ENCODE results near the gene ABCC11. TPM values are rescaled to one million over a fixed set of nuclear protein-coding genes. Genes with fewer than 3 reads are reported as not detected.
A peak's percentile ranks its signal among the peaks of the same experiment; 100 is the strongest.
"Not testable (repeated sequence)": the region's sequence is repeated elsewhere in the genome, so short reads cannot be mapped to it uniquely, and the experiment has no call there.

The ABCC11 gene
- polyA plus RNA-seq, 2 of the 4 experiments (the other 2 are of a cell fraction), result 0.19 to 0.21 TPM

DNA sequence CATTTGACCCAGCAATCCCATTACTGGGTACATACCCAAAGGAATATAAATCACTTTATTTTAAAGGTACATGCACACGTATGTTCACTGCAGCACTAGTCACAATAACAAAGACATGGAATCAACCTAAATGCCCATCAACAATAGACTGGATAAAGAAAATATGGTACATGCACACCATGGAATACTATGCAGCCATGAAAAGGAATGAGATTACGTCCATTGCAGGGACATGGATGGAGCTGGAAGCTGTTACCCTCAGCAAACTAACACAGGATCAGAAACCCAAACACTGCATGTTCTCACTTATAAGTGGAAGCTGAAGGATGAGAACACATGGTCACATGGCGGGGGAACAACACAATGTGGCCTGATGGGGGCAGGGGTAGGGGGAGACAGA is 7.2 kb downstream of the ABCC11 start:
- H3K4me2 ChIP-seq; H3K9me3 ChIP-seq; FAIRE-seq; ATAC-seq; DNase-seq (ENCODE audit: low read depth in 1 of 2, low spot score in 1 of 2); H3K27ac ChIP-seq; POLR2A ChIA-PET; H3K4me3 ChIP-seq: not testable (repeated sequence)
- peaks cover 16% of the 10 kb centered on the region for H3K4me1 ChIP-seq
- TF ChIP-seq KDM1A (IDR thresholded peaks at IDR 0.05; ENCODE audit: low read depth), result peak; percentile 62; the same call in 1 of the 2 replicates
- 72% methylated on average over 3 of the region's 3 CpGs for WGBS (ENCODE audit: missing lambda C conversion rate)
- CTCF ChIA-PET, result interaction anchor here (1.2 kb wide), 1 partner anchor 391 kb away, joined by 3 read pairs; no protein-coding TSS in a partner anchor

- Histone ChIP-seq H3K4me3 (no peak overlapping the region), H3K27ac (peak overlapping the region; percentile 24 to 44; a peak in 3 of 6 replicates), H3K4me2 (peak overlapping the region; percentile 58), H3K9me3 (peaks cover 2% of the 10 kb centered on the region; the same call in 1 of the 3 replicates), H3K4me1 (peaks cover 33% of the 10 kb centered on the region)
- FAIRE-seq, result no peak
- ChIA-PET CTCF (interaction anchor here (0.8 to 3.4 kb wide), 3 partner anchors 20 to 394 kb away, joined by 3 to 10 read pairs (median 6); no protein-coding TSS in a partner anchor), POLR2A (no interaction called here)
- no peak for DNase-seq (ENCODE audit: low read depth in 1 of 2, low spot score in 1 of 2)
- WGBS (ENCODE audit: missing lambda C conversion rate), result 84% methylated on average over 1 of the region's 1 CpG
- no peak for ATAC-seq
- TF ChIP-seq CBX8 (IDR thresholded peaks at IDR 0.05) (no peak), SREBF2 (IDR thresholded peaks at IDR 0.05) (no peak), CHD4 (IDR thresholded peaks at IDR 0.05; ENCODE audit: borderline replicate concordance) (no peak), ZFP36 (IDR thresholded peaks at IDR 0.05; ENCODE audit: borderline replicate concordance, partially characterized antibody) (no peak), TP53 (CRISPR knock-in tag; IDR thresholded peaks at IDR 0.05) (no peak), FOSL2 (IDR thresholded peaks at IDR 0.05) (no peak), FOSL2 (CRISPR knock-in tag; IDR thresholded peaks at IDR 0.05) (no peak), RFX5 (IDR thresholded peaks at IDR 0.05) (no peak), RNF2 (IDR thresholded peaks at IDR 0.05; ENCODE audit: borderline replicate concordance, low read depth) (no peak), ATOH8 (CRISPR knock-in tag; IDR thresholded peaks at IDR 0.05; ENCODE audit: low read depth) (no peak), HOXA7 (CRISPR knock-in tag; IDR thresholded peaks at IDR 0.05) (no peak), EP300 (IDR thresholded peaks at IDR 0.05) (no peak), HDAC2 (IDR thresholded peaks at IDR 0.05) (no peak), JUN (IDR thresholded peaks at IDR 0.05) (no peak), SMC3 (IDR thresholded peaks at IDR 0.05) (no peak), PHF8 (IDR thresholded peaks at IDR 0.05; ENCODE audit: borderline replicate concordance, low read depth) (no peak), TFCP2L1 (CRISPR knock-in tag; IDR thresholded peaks at IDR 0.05) (no peak), EHF (CRISPR knock-in tag; IDR thresholded peaks at IDR 0.05) (no peak)
- TF ChIP-seq, protein P1, sequence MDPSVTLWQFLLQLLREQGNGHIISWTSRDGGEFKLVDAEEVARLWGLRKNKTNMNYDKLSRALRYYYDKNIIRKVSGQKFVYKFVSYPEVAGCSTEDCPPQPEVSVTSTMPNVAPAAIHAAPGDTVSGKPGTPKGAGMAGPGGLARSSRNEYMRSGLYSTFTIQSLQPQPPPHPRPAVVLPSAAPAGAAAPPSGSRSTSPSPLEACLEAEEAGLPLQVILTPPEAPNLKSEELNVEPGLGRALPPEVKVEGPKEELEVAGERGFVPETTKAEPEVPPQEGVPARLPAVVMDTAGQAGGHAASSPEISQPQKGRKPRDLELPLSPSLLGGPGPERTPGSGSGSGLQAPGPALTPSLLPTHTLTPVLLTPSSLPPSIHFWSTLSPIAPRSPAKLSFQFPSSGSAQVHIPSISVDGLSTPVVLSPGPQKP (IDR thresholded peaks at IDR 0.05; ENCODE audit: low read depth, low read length), result no peak
- TF ChIP-seq, protein P2, sequence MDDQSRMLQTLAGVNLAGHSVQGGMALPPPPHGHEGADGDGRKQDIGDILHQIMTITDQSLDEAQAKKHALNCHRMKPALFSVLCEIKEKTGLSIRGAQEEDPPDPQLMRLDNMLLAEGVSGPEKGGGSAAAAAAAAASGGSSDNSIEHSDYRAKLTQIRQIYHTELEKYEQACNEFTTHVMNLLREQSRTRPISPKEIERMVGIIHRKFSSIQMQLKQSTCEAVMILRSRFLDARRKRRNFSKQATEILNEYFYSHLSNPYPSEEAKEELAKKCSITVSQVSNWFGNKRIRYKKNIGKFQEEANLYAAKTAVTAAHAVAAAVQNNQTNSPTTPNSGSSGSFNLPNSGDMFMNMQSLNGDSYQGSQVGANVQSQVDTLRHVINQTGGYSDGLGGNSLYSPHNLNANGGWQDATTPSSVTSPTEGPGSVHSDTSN (IDR thresholded peaks at IDR 0.05), result no peak
These were observed 11.1 kb downstream of the ABCC11 start for GRCh38 chr16:48236286-48236685.

DNA sequence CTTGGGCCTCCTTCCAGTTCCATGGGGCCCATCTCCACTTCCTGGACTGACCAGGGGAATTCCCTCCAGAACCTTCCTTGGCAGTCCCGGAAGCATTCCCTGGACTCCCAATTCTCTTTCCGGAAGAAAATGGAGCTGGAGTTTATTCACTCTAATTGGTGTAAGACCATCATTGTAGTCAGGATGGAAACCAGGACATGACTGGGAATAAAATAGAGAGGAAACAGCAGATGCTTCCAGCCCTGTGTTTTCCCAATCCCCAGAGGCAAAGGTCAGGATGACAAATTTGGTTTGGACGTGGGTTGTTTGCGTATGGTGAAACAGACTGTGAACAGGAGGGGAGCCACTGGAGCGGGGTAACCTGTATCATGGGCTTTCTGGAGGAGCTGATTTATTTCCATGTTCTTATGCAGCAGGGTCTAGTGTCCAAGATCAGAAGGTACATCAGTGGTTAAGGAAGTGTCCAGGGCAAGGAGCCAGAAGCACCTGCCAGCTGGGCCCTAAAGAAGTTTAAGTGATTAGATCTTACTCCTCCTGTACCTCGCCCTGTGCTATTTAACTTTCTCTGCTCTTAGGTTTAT is 11.7 kb downstream of the ABCC11 start:
- POLR2A ChIA-PET, result no interaction called here
- CTCF ChIA-PET, result interaction anchor here (0.8 to 3.4 kb wide), 5 partner anchors 21 to 395 kb away, joined by 3 to 10 read pairs (median 3); no protein-coding TSS in a partner anchor
- Histone ChIP-seq H3K9me3 (peaks cover 2% of the 10 kb centered on the region; the same call in 1 of the 3 replicates), H3K4me2 (peak overlapping the region; percentile 58), H3K4me3 (no peak overlapping the region), H3K4me1 (peaks cover 33% of the 10 kb centered on the region), H3K27ac (peak overlapping the region; percentile 24 to 44; a peak in 5 of 6 replicates)
- FAIRE-seq (no peak), DNase-seq (ENCODE audit: low read depth in 1 of 2, low spot score in 1 of 2) (peak in 1 of 2 experiments; percentile 27), ATAC-seq (peak; percentile 37 to 65; a peak in 4 of 6 replicates)
- TF ChIP-seq, protein P3, sequence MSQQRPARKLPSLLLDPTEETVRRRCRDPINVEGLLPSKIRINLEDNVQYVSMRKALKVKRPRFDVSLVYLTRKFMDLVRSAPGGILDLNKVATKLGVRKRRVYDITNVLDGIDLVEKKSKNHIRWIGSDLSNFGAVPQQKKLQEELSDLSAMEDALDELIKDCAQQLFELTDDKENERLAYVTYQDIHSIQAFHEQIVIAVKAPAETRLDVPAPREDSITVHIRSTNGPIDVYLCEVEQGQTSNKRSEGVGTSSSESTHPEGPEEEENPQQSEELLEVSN (IDR thresholded peaks at IDR 0.05; ENCODE audit: borderline replicate concordance, low read depth), result no peak
- no peak for TF ChIP-seq NR3C1 (IDR thresholded peaks at IDR 0.05)
- TF ChIP-seq, protein P4, sequence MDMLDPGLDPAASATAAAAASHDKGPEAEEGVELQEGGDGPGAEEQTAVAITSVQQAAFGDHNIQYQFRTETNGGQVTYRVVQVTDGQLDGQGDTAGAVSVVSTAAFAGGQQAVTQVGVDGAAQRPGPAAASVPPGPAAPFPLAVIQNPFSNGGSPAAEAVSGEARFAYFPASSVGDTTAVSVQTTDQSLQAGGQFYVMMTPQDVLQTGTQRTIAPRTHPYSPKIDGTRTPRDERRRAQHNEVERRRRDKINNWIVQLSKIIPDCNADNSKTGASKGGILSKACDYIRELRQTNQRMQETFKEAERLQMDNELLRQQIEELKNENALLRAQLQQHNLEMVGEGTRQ (IDR thresholded peaks at IDR 0.05), result no peak
- TF ChIP-seq EHF (CRISPR knock-in tag; IDR thresholded peaks at IDR 0.05), result no peak
- no peak for TF ChIP-seq CHD4 (IDR thresholded peaks at IDR 0.05; ENCODE audit: borderline replicate concordance)
- TF ChIP-seq CBX8 (IDR thresholded peaks at IDR 0.05), result no peak
- no peak for TF ChIP-seq CTCF (IDR thresholded peaks at IDR 0.05)
- no peak for TF ChIP-seq FOSB (CRISPR knock-in tag; IDR thresholded peaks at IDR 0.05)
- no peak for TF ChIP-seq RARB (CRISPR knock-in tag; IDR thresholded peaks at IDR 0.05)
- TF ChIP-seq JUN (IDR thresholded peaks at IDR 0.05), result no peak
- TF ChIP-seq ZNF302 (CRISPR knock-in tag; IDR thresholded peaks at IDR 0.05), result no peak
- 55% methylated on average over 6 of the region's 6 CpGs for WGBS (ENCODE audit: missing lambda C conversion rate)
